Fibroblast of the conjunctiva (primary cell): ENCODE data around the gene SLC25A30.
"Not testable (repeated sequence)": the region's sequence is repeated elsewhere in the genome, so short reads cannot be mapped to it uniquely, and the experiment has no call there.

Source experiments
- DNase-seq: peaks from one replicate; pipeline ENCODE4 v3.0.0-alpha.2; 2010; ENCODE audit warnings: low read depth

The SLC25A30 gene

GRCh38 chr13:45367358-45367757 is 50.8 kb downstream of the SLC25A30 start:
- DNase-seq = peak; percentile 57

GRCh38 chr13:45365558-45365885 is 52.7 kb downstream of the SLC25A30 start:
- DNase-seq = no peak

DNA sequence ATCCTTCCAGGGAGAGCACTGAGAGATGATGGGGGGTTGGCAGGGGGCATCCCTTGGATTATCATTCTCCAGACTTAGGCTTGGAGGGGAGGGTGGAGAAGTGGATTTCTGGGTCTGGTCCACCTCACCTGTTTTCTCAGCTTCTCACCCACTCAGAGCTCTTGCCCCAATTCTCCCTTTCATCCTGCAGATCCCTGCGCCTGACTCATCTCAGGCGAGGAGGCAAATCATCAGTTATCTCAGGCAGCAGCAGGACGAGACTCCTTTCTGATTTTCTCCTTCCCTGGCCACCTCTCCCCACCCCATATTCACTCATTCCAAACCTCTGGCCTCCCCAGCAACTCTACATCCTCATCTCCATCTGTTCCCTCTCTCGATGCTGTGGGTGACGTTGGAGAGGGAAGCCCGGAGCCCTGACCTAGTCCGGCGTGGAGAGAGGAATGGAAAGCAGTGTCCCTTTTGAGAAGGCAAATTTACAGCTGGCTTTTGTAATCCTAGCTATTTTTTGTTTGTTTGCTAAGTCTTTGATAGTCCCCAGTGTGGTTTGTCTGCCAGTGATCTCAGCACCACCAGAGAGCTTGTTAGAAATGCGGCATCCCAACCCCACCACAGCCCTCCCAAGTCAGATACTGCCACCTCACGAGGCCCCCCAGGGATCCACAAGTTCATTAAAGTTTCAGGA is 53.2 kb downstream of the SLC25A30 start:
- no peak for DNase-seq

DNA sequence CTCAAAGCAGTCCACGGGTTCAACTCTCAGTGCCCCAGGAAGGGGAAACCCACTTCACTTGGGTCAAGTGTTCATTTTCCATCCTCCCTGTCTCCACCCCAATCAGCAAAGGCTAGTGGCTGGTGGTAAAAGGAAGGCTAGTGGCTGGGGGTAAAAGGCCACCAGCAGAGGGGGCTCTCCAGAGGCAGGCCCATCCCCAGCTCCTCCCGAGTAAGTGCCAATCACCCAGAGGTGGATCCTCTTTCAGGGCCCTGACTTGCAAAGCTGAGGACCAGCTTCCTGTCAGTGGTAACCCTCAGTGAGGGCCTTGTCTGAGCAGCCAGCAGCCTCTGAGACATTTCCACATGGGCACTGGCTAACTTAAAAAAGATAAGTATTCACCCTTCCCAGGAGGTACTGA is 55.2 kb downstream of the SLC25A30 start:
- no peak for DNase-seq

GRCh38 chr13:45361596-45362206 is 56.5 kb downstream of the SLC25A30 start:
- no peak for DNase-seq

- DNase-seq = no peak
Measured at GRCh38 chr13:45356966-45357672, 61.1 kb downstream of the SLC25A30 start.

- no peak for DNase-seq
Measured at GRCh38 chr13:45353895-45354294, 64.3 kb downstream of the SLC25A30 start.

- DNase-seq = no peak
Measured at GRCh38 chr13:45352031-45352430, 66.1 kb downstream of the SLC25A30 start.

DNA sequence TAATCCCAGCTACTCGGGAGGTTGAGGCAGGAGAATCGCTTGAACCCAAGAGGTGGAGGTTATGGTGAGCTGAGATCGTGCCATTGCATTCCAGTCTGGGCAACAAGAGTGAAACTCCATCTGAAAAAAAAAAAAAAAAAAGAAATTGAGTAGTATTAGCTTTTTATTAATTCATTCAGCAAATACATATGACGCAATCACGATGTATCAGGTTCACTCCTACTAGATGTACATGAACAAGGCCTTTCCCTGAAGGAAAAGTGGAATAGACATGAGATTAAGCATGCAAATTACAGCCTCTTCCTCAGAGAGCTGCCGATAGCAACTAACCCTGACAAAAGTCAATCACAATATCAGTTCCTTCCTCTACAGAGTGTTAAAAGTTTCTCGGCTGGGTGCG is 68.0 kb downstream of the SLC25A30 start:
- no peak for DNase-seq

- no peak for DNase-seq
Measured at GRCh38 chr13:45349438-45349837, 68.7 kb downstream of the SLC25A30 start.

DNA sequence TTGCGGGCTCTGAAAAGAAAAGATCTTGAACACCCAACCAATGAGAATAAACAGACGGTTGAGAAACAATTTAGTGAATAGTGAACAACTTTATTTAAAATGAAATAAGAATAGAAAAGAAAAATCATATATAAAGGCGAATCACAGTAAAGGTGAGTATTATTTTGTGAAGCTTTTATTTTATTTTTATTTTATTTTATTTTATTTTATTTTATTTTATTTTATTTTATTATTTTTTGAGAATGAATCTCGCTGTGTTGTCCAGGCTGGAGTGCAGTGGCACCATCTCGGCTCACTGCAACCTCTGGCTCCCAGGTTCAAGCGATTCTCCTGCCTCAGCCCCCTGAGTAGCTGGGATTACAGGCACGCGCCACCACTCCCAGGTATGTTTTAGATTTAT is 74.1 kb downstream of the SLC25A30 start:
- not testable (repeated sequence) for DNase-seq
